GM12874 (cell line): ENCODE results near the gene HSF2BP.

Experiments used
- CTCF ChIP-seq: IDR thresholded peaks from 2 replicates; pipeline ENCODE4 v1.5.1; 2011; ENCODE audit warnings: low read depth, mild to moderate bottlenecking, control low read depth, low read length, moderate library complexity; ENCODE audit not compliant: insufficient read depth

The HSF2BP gene

DNA sequence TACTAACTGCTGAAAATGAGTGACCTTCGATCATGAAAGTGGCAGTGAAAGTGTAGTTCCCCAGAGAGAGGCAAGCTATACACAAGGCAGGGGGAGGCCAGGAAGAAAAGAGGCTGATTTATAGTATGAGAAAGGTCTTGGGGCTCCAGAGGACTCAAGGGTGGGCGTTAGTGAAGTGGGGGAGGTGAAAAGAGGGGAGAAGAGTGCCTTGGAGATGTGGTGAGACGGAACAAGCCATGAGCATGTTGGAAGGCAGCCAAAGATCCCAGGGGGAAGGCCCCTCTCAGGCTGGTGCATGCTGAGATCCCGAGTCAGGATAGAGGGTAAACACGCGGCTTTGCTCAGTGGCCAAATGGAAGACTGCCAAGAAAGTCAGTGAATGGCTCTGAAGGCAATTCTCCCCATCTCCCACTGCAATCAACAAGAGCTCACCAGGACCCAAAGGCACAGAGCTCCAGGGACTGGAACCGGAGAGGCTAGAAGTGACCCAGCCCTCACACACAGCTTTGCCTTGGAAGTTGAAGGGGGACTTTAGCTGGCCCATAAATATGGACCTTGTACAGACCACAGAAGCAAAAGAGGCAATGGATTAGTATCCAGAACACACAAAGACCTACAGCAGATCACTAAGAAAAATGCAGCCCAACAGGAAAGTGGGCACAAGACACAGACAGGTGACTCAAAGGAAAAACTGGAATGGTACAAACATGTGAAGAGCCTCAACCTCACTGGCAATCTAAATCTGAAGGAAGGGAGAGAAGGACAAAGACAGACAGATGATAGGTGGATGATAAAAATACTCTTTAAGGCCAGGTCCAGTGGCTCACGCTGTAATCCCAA, 49.6 kb downstream of the HSF2BP start:
- TF ChIP-seq CTCF, result no peak

DNA sequence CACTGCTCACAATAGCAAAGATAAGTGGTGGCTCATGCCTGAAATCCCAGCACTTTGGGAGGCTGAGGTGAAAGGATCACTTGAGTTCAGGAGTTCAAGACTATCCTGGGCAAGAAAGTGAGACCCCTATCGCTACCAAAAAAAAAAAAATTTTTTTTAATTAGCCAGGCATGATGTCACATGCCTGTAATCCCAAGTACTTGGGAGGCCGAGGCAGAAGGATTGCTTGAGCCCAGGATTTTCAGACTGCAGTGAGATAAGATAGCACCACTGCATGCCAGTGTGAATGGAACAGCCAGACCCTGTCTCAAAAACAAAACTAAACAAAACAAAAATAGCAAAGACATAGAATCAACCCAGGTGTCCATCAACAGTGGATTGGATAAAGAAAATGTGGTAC, 50.6 kb downstream of the HSF2BP start:
- no peak for TF ChIP-seq CTCF

DNA sequence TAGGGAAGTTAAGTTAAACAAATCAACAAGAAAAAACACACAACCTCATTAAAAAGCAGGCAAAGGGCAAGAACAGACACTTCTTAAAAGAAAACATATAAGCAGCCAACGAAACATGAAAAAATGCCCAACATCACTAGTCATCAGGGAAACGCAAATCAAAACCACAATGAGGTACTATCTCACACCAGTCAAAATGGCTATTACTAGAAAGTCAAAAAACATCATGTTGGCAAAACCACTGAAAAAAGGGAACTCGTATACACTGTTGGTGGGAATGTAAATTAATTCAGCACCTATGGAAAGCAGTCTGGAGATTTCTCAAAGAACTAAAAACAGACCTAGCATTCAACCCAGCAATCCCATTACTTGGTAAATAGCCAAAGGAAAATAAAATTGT, 51.1 kb downstream of the HSF2BP start:
- TF ChIP-seq CTCF, result no peak

DNA sequence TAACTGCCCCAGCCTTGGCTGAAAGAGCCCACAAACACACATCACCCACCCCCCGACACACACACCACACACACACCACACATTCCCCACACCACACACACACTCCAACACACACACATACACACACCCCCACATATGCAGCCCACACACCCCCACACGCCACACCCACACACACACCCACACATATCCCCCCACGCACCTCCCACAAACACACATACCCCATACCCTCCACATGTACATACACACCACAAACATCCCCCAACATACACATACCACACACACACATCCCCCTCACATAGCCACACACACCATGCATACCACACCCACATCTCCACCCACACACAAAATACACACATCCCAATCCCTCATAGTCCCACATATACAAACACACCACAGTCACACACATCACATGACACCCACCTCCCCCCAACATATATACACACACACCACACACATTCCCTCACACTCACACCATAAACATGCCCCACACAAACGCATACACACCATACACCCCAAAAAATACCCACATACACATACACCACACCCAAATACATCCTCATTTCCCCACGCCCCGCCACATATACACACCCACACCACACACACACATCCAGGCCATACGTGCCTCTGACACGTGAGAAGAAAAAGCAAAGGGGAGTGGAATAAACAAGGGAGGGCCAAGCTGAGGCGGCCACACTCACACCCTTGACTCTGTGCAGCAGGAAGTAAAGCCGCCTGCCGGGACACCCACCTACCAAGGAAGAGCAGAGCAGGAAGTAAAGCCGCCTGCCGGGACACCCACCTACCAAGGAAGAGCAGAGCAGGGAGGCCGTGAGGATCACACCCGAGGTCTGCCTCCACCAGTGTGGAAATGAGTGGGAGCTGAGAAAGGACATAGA, 53.7 kb downstream of the HSF2BP start:
- TF ChIP-seq CTCF, result no peak

DNA sequence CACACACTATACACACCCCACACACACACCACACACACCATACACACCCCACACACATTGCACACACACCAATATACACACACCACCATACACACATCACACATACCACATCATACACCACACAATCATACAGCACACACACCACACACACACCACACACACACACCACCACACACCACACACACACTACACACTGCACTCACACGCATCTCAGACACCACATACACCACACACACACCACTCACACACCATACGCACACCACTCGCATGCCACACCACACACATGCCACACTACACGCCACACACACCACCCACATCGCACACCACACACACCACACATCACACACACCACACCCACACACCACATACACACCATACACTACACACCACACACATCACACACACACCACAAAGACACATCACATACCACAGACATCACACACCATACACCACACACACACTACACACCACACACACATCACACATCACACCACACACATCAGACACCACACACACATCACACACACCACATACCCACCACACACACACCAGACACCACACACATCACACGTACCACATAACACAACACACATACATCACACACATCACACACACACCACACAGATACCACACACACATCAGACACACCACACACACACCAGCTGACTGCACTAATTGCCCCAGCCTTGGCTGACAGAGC, 54.6 kb downstream of the HSF2BP start:
- TF ChIP-seq CTCF, result no peak

- no peak for TF ChIP-seq CTCF
These were observed 55.4 kb downstream of the HSF2BP start for GRCh38 chr21:43603641-43604504.
